Uterus (tissue), 2 donors: ENCODE results near the gene NOP14.

Source experiments
- POLR2A ChIP-seq, 2 donors: fragments of 450-650 bp; IDR thresholded peaks; one replicate each; pipeline ENCODE4 v1.6.1; 2016; ENCODE audit warnings: antibody characterized with exemption in 2 of 2, mild to moderate bottlenecking in 1 of 2, moderate library complexity in 1 of 2
- TF ChIP-seq, protein P1 (sequence below), 4 experiments: fragments of 200-600 bp in 2 of 4; fragments of 450-650 bp in 2 of 4; sonication (generic) in 2 of 4; IDR thresholded peaks; one replicate each; pipeline ENCODE4 v1.5.1; 2016 to 2019; ENCODE audit warnings: antibody characterized with exemption in 4 of 4, mild to moderate bottlenecking in 2 of 4, moderate library complexity in 1 of 4

DNA sequence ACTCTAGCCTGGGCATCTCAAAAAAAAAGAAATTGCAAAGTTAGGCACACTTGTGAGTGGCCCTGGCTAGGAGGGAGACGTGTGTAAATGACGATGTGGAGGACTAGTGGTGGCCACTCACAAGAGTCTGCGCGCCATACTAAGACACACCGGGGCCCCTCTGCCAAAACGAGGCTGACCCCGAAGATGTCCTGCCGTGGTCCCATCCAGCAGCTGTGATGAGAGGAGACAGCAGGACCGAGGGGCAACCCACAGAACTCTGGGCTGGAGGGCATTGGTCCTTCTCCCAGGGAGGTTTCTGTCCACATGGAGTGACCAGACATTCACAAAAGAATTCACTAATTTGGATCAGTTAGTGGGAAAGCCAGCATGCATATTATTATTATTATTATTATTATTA is 47.4 kb downstream of the NOP14 start:
- no peak for TF ChIP-seq POLR2A (IDR thresholded peaks at IDR 0.05)
- TF ChIP-seq, protein P1, sequence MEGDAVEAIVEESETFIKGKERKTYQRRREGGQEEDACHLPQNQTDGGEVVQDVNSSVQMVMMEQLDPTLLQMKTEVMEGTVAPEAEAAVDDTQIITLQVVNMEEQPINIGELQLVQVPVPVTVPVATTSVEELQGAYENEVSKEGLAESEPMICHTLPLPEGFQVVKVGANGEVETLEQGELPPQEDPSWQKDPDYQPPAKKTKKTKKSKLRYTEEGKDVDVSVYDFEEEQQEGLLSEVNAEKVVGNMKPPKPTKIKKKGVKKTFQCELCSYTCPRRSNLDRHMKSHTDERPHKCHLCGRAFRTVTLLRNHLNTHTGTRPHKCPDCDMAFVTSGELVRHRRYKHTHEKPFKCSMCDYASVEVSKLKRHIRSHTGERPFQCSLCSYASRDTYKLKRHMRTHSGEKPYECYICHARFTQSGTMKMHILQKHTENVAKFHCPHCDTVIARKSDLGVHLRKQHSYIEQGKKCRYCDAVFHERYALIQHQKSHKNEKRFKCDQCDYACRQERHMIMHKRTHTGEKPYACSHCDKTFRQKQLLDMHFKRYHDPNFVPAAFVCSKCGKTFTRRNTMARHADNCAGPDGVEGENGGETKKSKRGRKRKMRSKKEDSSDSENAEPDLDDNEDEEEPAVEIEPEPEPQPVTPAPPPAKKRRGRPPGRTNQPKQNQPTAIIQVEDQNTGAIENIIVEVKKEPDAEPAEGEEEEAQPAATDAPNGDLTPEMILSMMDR (IDR thresholded peaks at IDR 0.05), result no peak
